Karpas-422 (cell line): Measurements from ENCODE around the gene WSB1. TPM values are rescaled to one million over a fixed set of nuclear protein-coding genes. Genes with fewer than 3 reads are reported as not detected.

Experiments used
- DNase-seq: peaks from one replicate; pipeline ENCODE4 v3.0.0-alpha.2; 2015
- H2AFZ ChIP-seq: fragments of 200-600 bp; sonication (generic); 2 replicates; pipeline ENCODE4 v1.6.1; 2014; ENCODE audit warnings: antibody characterized with exemption, low read length, mixed read lengths
- H3K27ac ChIP-seq: fragments of 200-600 bp; sonication (generic); 2 replicates; pipeline ENCODE4 v1.5.1; 2014; ENCODE audit warnings: mild to moderate bottlenecking, low read length, moderate library complexity
- H3K27me3 ChIP-seq: fragments of 200-600 bp; sonication (generic); 2 replicates; pipeline ENCODE4 v1.6.1; 2014; ENCODE audit warnings: low read length, mixed read lengths
- H3K36me3 ChIP-seq: fragments of 200-600 bp; sonication (generic); 2 replicates; pipeline ENCODE4 v1.6.1; 2014; ENCODE audit warnings: low read length, mixed read lengths; ENCODE audit not compliant: insufficient read depth
- H3K4me1 ChIP-seq: fragments of 200-600 bp; sonication (generic); 2 replicates; pipeline ENCODE4 v1.6.1; 2014; ENCODE audit warnings: mild to moderate bottlenecking, low read length, mixed read lengths
- H3K4me2 ChIP-seq: fragments of 200-600 bp; sonication (generic); 2 replicates; pipeline ENCODE4 v1.6.1; 2014; ENCODE audit warnings: low read length, low read depth, mild to moderate bottlenecking; ENCODE audit not compliant: poor library complexity, severe bottlenecking
- H3K4me3 ChIP-seq: fragments of 200-600 bp; sonication (generic); 2 replicates; pipeline ENCODE4 v1.5.1; 2014; ENCODE audit warnings: mild to moderate bottlenecking, antibody characterized with exemption, low read length, mixed read lengths
- H3K79me2 ChIP-seq: fragments of 200-600 bp; sonication (generic); 2 replicates; pipeline ENCODE4 v1.6.1; 2014; ENCODE audit warnings: mild to moderate bottlenecking, low read length, mixed read lengths
- H3K9ac ChIP-seq: fragments of 200-600 bp; sonication (generic); 2 replicates; pipeline ENCODE4 v1.6.0; 2014; ENCODE audit warnings: low read length
- H3K9me2 ChIP-seq: fragments of 200-600 bp; sonication (generic), shearing (Covaris generic); replicated peaks from 2 replicates; pipeline ENCODE4 v1.6.0; 2014; ENCODE audit warnings: mild to moderate bottlenecking, low read length, moderate library complexity; ENCODE audit not compliant: insufficient read depth
- H3K9me3 ChIP-seq: fragments of 300-700, 200-600 bp; sonication (generic); 2 replicates; pipeline ENCODE4 v1.6.1; 2014; ENCODE audit warnings: low read length, mixed read lengths
- H4K20me1 ChIP-seq: fragments of 200-600 bp; sonication (generic); 2 replicates; pipeline ENCODE4 v1.6.1; 2014; ENCODE audit warnings: mild to moderate bottlenecking, antibody characterized with exemption, low read length, low read depth; ENCODE audit not compliant: insufficient read depth
- total RNA-seq: library from RNA; depleted of rRNA; stranded (reverse); fragments of >200 nt; shearing (Covaris generic); gene quantifications from 2 replicates; pipeline ENCODE4 v1.2.3, GENCODE V29; 2014; ENCODE audit warnings: low replicate concordance

WSB1 gene
- total RNA-seq, 1 experiment from 2014 or later: 128 TPM

DNA sequence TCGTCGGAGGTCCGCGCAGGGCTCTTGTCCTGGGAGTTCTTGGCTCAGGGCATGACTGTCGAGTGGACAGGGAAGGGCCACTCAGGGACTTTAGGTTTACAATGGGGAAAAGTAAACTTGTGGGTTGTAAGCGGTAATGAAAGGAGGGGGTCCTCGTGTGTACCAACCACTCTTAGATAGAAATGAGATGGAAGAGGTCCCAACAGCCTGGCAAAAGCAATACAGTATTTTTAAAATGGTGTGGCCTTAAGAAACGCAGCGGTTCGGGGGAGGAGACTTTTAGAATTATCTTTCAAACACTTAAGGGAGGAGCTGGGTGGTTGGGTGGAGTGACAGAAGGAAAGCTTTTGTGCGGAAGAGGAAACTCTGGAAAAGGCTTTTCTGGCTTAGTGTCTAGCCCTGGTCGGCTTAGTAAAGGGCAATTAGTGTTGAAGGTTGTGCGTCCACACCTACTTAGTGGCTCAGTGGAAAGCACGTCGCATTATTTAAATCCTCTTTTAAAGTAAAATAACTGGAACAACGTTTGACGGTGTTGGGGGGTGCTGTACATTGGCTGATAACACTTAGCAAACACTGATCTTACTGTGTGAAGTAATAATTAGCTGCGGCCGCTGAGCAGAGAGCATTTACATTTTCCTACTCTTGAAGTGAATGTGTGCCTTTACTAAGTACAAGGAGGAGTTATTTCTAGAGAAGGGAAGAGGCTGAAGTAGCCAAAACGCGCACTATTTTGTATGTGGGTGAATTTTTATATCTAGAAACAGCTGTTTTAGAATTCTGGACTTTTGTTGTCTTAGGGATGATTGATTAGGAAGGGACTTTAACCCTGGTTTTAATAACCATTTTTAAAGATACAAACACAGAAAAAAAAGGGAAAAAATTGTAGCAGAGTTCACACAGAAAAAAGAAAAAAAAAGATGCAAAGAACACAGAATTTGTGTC lies 1.0 kb downstream of the WSB1 start:
- Histone ChIP-seq H3K4me2 (peak overlapping the region; percentile 83), H3K9me3 (no peaks in the 10 kb centered on the region), H3K79me2 (peaks cover 58% of the 10 kb centered on the region), H3K9me2 (no peaks in the 10 kb centered on the region), H3K4me3 (peak overlapping the region; percentile 85), H2AFZ (peak overlapping the region; percentile 16; the same call in 1 of the 2 replicates), H3K27me3 (no peaks in the 10 kb centered on the region), H3K36me3 (no peaks in the 10 kb centered on the region), H3K9ac (peak overlapping the region; percentile 78), H3K4me1 (peaks cover 42% of the 10 kb centered on the region), H4K20me1 (peaks cover 3% of the 10 kb centered on the region), H3K27ac (peak overlapping the region; percentile 73)
- peak; percentile 82 for DNase-seq

GRCh38 chr17:27295945-27296344 lies 2.0 kb downstream of the WSB1 start:
- Histone ChIP-seq H4K20me1 (peaks cover 7% of the 10 kb centered on the region), H3K9me3 (no peaks in the 10 kb centered on the region), H3K27me3 (no peaks in the 10 kb centered on the region), H2AFZ (no peak overlapping the region), H3K36me3 (no peaks in the 10 kb centered on the region), H3K9me2 (no peaks in the 10 kb centered on the region), H3K4me1 (peaks cover 47% of the 10 kb centered on the region), H3K79me2 (peaks cover 68% of the 10 kb centered on the region), H3K4me3 (peak overlapping the region; percentile 85), H3K9ac (peak overlapping the region; percentile 78), H3K27ac (peak overlapping the region; percentile 73; the same call in 1 of the 2 replicates), H3K4me2 (peak overlapping the region; percentile 83)
- no peak for DNase-seq

GRCh38 chr17:27296428-27296979 lies 2.6 kb downstream of the WSB1 start:
- H3K36me3 ChIP-seq: no peaks in the 10 kb centered on the region
- H3K9me2 ChIP-seq: no peaks in the 10 kb centered on the region
- no peak overlapping the region for H3K27ac ChIP-seq
- peak overlapping the region; percentile 85 for H3K4me3 ChIP-seq
- DNase-seq: no peak
- peaks cover 47% of the 10 kb centered on the region for H3K4me1 ChIP-seq
- H3K79me2 ChIP-seq: peaks cover 73% of the 10 kb centered on the region
- no peak overlapping the region for H2AFZ ChIP-seq
- H3K4me2 ChIP-seq: peak overlapping the region; percentile 83
- H4K20me1 ChIP-seq: peaks cover 7% of the 10 kb centered on the region
- H3K9me3 ChIP-seq: no peaks in the 10 kb centered on the region
- H3K9ac ChIP-seq: peak overlapping the region; percentile 78
- no peaks in the 10 kb centered on the region for H3K27me3 ChIP-seq

DNA sequence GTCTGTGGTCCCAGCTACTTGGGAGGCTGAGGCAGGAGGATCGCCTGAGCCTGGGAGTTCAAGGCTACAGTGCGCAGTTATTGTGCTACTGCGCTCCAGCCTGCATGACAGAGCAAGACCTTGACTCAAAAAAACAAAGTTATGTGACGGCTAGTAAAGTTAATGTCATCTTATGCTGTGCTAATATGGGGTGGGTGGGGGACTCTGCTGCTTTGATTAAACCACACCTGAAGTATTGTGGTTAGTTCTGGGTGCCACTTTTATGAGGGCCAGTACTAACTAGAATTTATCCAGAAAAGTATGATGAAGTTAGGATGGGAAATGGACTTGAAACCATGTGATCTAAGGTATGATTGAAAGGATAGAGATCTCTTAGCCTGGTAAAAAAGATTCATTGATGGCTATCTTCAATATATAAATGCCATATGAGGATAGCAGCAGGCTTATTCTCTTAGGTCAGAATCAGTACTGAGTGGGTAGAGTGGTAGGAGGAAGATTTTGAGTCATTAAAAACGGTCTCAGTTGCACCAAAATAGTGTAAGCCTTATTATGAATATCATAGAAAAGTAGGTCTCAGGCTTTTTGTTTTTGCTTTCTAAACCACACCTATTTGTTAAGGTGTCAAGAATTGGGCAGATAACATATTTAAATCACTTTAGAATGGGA lies 5.6 kb downstream of the WSB1 start:
- peaks cover 98% of the 10 kb centered on the region for H3K79me2 ChIP-seq
- H3K9me3 ChIP-seq: no peaks in the 10 kb centered on the region
- peaks cover 40% of the 10 kb centered on the region for H3K4me1 ChIP-seq
- peaks cover 8% of the 10 kb centered on the region; the same call in 1 of the 2 replicates for H3K36me3 ChIP-seq
- no peak for DNase-seq
- no peak overlapping the region for H3K9ac ChIP-seq
- no peaks in the 10 kb centered on the region for H3K27me3 ChIP-seq
- H2AFZ ChIP-seq: no peak overlapping the region
- no peak overlapping the region for H3K27ac ChIP-seq
- H3K9me2 ChIP-seq: no peaks in the 10 kb centered on the region
- H3K4me2 ChIP-seq: no peak overlapping the region
- no peak overlapping the region for H3K4me3 ChIP-seq
- peaks cover 12% of the 10 kb centered on the region for H4K20me1 ChIP-seq

DNA sequence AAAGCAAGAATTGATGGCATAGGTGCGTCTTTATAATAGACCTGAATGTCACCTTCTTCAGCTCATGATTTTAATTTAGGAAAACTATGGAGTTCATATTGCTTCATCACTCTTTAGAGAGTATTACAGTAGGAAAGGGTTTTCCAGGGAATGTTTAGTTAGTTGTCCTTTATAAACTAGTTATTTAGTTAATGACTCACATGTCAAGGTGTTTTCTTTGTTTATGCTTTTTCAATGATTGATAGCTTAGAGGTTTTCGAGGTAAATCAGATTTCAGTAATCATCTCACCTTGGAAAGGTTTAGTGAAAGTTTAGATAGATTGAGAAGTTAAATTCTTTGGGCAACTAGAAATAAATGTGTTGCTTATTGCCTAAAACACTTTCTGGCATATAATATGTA lies 9.8 kb downstream of the WSB1 start:
- H3K27ac ChIP-seq: no peak overlapping the region
- no peaks in the 10 kb centered on the region for H3K9me2 ChIP-seq
- H2AFZ ChIP-seq: no peak overlapping the region
- H3K4me1 ChIP-seq: peaks cover 17% of the 10 kb centered on the region
- DNase-seq: no peak
- no peaks in the 10 kb centered on the region for H3K9me3 ChIP-seq
- H3K79me2 ChIP-seq: peaks cover 90% of the 10 kb centered on the region
- H3K27me3 ChIP-seq: no peaks in the 10 kb centered on the region
- no peak overlapping the region for H3K9ac ChIP-seq
- H3K4me2 ChIP-seq: no peak overlapping the region
- H3K36me3 ChIP-seq: peaks cover 41% of the 10 kb centered on the region; the same call in 1 of the 2 replicates
- peaks cover 12% of the 10 kb centered on the region; the same call in 1 of the 2 replicates for H4K20me1 ChIP-seq
- H3K4me3 ChIP-seq: no peak overlapping the region

- Histone ChIP-seq H2AFZ (no peak overlapping the region), H4K20me1 (peaks cover 5% of the 10 kb centered on the region; the same call in 1 of the 2 replicates), H3K27ac (no peak overlapping the region), H3K4me2 (no peak overlapping the region), H3K9me3 (no peaks in the 10 kb centered on the region), H3K9ac (no peak overlapping the region), H3K79me2 (peaks cover 69% of the 10 kb centered on the region), H3K9me2 (no peaks in the 10 kb centered on the region), H3K36me3 (peaks cover 61% of the 10 kb centered on the region; the same call in 1 of the 2 replicates), H3K4me1 (no peaks in the 10 kb centered on the region), H3K27me3 (no peaks in the 10 kb centered on the region), H3K4me3 (no peak overlapping the region)
- DNase-seq: no peak
Observed at GRCh38 chr17:27306276-27306835, 12.4 kb downstream of the WSB1 start.

- peaks cover 28% of the 10 kb centered on the region for H3K79me2 ChIP-seq
- H3K4me3 ChIP-seq: no peak overlapping the region
- no peaks in the 10 kb centered on the region for H3K27me3 ChIP-seq
- H2AFZ ChIP-seq: no peak overlapping the region
- H3K36me3 ChIP-seq: peaks cover 76% of the 10 kb centered on the region
- H3K9me2 ChIP-seq: no peaks in the 10 kb centered on the region
- H3K9ac ChIP-seq: no peak overlapping the region
- H3K27ac ChIP-seq: no peak overlapping the region
- H3K4me1 ChIP-seq: no peaks in the 10 kb centered on the region
- H4K20me1 ChIP-seq: no peaks in the 10 kb centered on the region
- DNase-seq: no peak
- H3K4me2 ChIP-seq: no peak overlapping the region
- no peaks in the 10 kb centered on the region for H3K9me3 ChIP-seq
Observed at GRCh38 chr17:27310565-27311110, 16.7 kb downstream of the WSB1 start.
